ENCODE data around the gene NRP2.

DNA sequence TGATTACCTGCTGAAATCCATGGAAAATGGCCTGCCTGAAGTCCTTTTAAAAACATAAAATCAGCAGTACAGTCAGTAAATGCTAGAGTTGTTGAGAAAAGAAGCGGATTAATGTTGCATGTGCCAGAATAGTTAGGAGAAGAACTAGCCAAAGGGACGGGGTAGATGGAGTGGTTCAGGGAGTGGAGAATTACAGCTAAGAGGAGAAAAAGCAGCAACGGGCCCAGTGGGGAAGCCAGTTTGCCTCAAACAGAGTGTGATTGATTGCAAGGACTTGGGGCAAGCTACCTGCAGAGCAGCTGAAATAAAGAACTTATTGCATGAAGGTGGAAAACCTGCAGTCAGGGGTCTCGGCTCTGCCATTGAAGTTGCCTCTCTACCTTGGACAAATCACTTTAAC lies 79.1 kb downstream of the NRP2 start:
- no peak for TF ChIP-seq POLR2A (IDR thresholded peaks at IDR 0.05)
- TF ChIP-seq POLR2AphosphoS5 (IDR thresholded peaks at IDR 0.05) = no peak
- TF ChIP-seq, protein P1, sequence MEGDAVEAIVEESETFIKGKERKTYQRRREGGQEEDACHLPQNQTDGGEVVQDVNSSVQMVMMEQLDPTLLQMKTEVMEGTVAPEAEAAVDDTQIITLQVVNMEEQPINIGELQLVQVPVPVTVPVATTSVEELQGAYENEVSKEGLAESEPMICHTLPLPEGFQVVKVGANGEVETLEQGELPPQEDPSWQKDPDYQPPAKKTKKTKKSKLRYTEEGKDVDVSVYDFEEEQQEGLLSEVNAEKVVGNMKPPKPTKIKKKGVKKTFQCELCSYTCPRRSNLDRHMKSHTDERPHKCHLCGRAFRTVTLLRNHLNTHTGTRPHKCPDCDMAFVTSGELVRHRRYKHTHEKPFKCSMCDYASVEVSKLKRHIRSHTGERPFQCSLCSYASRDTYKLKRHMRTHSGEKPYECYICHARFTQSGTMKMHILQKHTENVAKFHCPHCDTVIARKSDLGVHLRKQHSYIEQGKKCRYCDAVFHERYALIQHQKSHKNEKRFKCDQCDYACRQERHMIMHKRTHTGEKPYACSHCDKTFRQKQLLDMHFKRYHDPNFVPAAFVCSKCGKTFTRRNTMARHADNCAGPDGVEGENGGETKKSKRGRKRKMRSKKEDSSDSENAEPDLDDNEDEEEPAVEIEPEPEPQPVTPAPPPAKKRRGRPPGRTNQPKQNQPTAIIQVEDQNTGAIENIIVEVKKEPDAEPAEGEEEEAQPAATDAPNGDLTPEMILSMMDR (IDR thresholded peaks at IDR 0.05) = no peak
- TF ChIP-seq EP300 (IDR thresholded peaks at IDR 0.05; ENCODE audit: low read depth) = no peak

All from transverse colon (tissue), 4 donors.